NT2/D1 (cell line): ENCODE measurements around the gene PATL2.

Source experiments
- SUZ12 ChIP-seq: IDR thresholded peaks from 2 replicates; pipeline ENCODE4 v1.6.1; 2011; ENCODE audit not compliant: insufficient read length, insufficient read depth; ENCODE audit errors: extremely low read depth
- ZNF274 ChIP-seq: IDR thresholded peaks from 2 replicates; pipeline ENCODE4 v1.6.1; 2011; ENCODE audit warnings: mild to moderate bottlenecking, low read depth, low read length

DNA sequence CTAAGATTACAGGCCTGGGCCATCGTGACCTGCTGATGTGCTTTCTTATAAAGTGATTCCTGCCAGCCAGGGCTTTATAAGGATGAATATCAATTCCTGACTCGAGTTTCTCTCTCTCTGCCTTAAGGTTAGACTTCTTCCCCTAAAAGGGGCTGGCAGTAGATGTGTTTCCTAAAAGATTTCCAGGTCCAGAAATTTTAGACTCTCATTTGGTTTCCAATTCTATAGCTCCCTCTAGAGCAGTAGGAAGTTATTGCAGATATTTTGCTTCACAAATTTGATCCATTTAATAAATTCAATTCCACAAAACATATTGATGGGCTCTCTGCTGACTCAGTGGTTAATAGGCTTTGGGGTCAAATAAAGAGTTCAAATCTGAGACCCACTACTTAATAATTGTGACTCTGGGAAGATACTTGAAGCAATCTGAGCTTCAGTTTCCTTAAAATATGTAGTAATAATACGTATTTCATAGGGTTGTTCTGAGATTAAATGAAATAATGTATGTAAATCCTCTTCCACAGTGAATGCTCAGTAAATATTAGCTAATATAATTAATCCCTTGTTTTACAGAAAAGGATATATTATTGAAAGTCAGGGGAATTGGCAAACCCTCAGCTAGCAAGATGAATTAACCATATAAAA, 27.3 kb upstream of the PATL2 start:
- TF ChIP-seq ZNF274 (no peak), SUZ12 (no peak)
